Activated CD4-positive, CD25-positive, alpha-beta regulatory T cell treated with anti-CD3 and anti-CD28 coated beads, Interleukin-2, amount 50 U/mL, for 24 hours (primary cell): ENCODE data around the gene ANKRD10.
"Not testable (repeated sequence)": the region's sequence is repeated elsewhere in the genome, so short reads cannot be mapped to it uniquely, and the experiment has no call there.

Experiments used
- ATAC-seq, 2 donors: fragments of 150-1000 bp; cut with Tn5 transposase; one replicate each; pipeline ENCODE4 v1.10.0; 2021; ENCODE audit warnings: mild to moderate bottlenecking in 1 of 2, moderate library complexity in 1 of 2

Gene ANKRD10

GRCh38 chr13:110915057-110915873, at the start of gene ANKRD10:
Gene ANKRD10, minus strand, starts transcription at chr13:110915069. Its CDS starts 135 bp downstream, at chr13:110914934.
- ATAC-seq = peak; percentile 77 to 80

DNA sequence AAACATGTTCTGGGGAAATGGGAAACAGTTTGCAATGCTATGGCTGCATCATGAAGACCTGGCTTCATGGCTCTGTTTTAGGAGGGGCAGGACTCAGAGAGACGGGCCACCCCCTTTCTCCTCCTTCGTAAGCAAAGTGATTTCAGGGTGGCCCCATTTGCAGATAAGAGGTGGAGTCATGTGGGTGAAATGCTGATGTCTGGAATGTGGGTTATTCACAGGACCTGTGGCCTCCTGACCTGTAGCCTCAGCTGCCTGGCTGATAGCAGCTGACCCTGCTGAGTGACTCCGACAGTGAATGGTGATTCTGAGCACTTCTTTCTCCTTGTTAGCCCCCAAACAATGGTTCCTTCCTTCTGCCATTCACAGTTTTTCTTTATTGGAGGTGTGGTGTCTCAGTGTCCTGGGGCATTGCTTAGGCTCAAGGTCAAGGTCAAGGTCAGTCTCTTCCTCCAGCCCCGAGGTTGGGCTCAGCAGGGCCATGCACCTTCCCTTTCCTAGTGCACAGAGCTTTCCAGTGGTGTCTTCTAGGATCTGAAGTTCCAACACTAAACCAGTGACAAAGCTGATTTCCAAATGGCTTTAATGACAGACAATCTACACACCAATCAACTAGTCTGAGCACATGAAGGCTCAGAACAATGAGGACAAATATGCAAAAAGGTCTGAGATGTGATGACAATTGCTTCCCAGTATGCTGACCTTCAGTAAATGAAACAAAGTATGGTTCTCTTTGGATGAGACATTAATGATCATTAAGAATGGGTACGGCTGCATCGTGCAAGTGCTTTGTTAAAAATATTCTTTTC, 49.6 kb upstream of the ANKRD10 start:
- ATAC-seq = no peak

GRCh38 chr13:110963554-110963970, 48.7 kb upstream of the ANKRD10 start:
- ATAC-seq = no peak

- no peak for ATAC-seq
Observed at GRCh38 chr13:110961959-110962358, 47.1 kb upstream of the ANKRD10 start.

DNA sequence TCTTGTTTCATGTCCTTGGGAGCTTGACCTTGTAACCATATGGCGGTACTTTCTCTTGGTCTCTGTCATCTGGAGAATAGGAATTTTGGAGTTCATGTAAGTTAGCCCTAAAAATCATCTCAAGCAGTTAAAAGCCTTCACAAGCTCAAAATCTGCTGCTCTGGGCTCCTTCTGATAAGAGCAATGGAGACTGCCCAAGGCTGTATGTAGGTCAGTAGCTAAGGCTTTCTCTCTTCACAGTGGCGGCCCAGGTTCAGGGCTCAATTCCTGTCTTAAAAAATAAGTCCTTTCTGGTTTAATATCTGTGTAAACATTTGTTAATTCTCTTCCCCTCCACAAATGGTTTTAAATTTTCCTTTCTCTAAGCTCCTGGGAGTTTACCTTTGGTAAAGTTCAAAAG, 45.3 kb upstream of the ANKRD10 start:
- no peak for ATAC-seq

GRCh38 chr13:110957931-110958330, 43.1 kb upstream of the ANKRD10 start:
- no peak for ATAC-seq

DNA sequence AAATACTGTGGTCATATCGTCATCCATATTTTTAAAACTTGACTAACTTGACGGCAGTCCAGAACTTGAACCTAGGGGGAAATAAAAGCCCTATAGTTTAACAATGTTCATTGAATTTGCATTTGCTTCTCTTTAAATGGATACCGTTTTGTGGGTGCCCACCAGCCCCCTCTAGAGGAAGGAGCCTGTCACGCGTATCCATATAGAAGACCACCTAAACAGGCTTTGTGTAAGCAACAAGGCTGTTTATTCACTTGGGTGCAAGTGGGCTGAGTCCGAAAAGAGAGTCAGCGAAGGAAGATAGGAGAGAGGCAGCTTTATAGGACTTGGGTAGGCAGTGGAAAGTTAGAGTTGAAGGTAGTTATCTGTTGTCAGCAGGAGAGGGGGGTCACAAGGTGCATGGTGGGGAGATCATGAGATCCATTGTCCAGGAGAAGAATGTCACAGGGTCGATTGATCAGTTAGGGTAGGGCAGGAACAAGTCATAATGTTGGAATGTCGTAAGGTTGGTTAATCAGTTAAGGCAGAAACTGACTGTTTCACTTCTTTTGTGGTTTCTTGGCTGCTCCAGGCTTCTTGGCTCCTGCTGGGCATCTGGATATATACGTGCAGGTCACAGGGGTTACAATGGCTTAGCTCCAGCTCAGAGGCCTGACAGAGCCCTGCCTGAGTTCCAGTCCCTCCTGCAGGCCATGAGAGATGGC, 42.5 kb upstream of the ANKRD10 start:
- ATAC-seq = no peak

DNA sequence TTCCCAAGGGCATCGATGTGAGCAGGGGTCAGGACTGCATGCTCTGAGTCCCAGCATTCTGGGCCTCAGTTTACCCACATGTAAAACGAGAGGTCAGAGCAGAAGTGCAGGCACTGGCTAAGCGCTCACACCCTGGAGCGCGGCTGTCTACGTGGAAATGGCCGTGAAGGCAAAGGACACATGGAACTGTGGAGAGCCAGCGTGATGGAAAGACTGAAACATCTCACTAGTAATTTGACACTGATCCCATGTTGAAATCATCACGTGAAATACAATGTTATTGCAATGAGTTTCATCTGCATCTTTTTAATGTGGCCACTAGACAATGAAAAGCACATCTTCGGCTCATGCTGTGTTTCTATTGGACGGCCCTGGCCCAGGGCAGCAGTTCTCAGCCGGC, 41.3 kb upstream of the ANKRD10 start:
- ATAC-seq = not testable (repeated sequence)

- not testable (repeated sequence) for ATAC-seq
Observed at GRCh38 chr13:110955608-110956007, 40.7 kb upstream of the ANKRD10 start.

DNA sequence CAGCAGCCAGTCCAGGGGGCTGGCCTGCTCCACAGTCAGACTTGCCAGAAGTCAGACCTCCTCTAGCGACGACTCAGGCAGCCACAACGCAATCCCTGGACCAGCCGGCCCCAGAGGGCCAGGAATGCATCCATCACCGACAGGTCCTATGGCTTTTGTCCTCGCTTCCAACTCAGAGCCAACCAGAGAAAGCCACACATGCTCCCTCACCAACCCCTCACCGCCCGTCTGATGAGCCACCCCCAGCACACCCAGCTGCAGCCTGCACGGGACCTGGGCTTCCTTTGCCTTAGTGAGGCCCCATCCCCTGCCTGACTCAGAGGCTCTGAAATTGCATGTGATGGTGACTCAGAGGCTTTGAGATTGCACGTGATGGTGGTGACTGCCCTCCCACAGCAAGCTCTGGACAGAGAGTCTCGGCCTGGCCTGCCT, 40.2 kb upstream of the ANKRD10 start:
- peak; percentile 91 to 94 for ATAC-seq

DNA sequence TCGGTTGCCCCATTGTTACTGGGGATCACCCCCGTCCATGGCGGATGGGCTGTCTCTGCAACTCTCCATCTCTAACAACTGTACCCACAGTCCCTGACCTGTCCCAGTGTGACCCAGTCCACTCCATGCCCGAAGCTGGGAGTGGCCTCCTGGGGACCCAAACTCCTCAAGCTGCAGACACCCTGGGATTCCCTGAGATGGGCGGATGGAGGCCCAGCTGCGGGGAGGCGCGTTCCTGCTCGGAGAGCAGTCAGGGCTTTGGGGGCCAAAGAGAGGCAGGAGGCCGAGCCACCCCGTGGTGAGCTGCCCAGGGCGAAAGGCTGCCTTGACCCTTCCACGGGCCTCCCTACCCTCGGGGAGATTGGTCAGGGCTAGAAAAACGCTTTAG, 39.7 kb upstream of the ANKRD10 start:
- ATAC-seq = not testable (repeated sequence)

GRCh38 chr13:110953833-110954532, 39.1 kb upstream of the ANKRD10 start:
- no peak for ATAC-seq

DNA sequence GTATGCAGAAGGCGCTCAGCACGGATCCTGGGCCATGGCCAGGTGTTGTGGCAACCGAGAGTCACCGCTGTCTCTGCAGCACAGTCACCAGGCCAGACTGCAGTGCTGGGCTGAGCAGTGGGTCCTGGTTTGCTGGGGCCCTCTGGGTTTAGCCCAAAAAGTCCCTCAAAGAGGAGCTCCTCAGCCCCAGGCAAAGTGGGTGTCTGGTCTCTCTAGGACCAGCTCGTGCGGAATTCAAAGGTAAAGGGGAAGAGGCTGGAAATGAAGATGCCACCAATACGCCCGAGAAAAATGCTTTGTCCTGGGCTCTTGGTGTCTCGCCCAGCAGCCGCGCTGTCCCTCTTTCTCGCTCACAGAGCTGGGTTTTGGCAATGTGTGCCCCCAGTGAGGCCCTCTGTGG, 38.5 kb upstream of the ANKRD10 start:
- no peak for ATAC-seq

GRCh38 chr13:110952135-110952534, 37.3 kb upstream of the ANKRD10 start:
- ATAC-seq = peak; percentile 62 to 69

- ATAC-seq = no peak
Observed at GRCh38 chr13:110950819-110951570, 36.1 kb upstream of the ANKRD10 start.

GRCh38 chr13:110950356-110950755, 35.5 kb upstream of the ANKRD10 start:
- ATAC-seq = no peak

DNA sequence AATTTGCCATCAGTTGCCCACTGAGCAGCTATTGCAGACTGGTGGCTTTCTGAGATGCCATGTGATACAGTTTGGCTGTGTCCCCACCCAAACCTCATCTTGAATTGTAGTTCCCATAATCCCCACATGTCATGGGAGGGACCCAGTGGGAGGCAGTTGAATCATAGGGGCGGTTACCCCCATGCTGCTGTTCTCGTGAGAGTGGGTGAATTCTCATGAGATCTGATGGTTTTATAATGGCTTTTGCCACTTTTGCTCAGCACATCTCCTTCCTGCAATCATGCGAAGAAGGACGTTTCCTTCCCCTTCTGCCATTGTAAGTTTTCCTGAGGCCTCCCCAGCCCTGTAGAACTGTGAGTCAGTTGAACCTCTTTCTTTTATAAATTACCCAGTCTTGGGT, 34.8 kb upstream of the ANKRD10 start:
- ATAC-seq = no peak

GRCh38 chr13:110949116-110949515, 34.2 kb upstream of the ANKRD10 start:
- ATAC-seq = no peak

GRCh38 chr13:110947338-110947737, 32.5 kb upstream of the ANKRD10 start:
- ATAC-seq = not testable (repeated sequence)

- ATAC-seq = no peak
Observed at GRCh38 chr13:110945928-110946570, 31.2 kb upstream of the ANKRD10 start.
